Renal cortical epithelial cell (primary cell): Measurements from ENCODE around the gene FAM83G. TPM values are rescaled to one million over a fixed set of nuclear protein-coding genes. Genes with fewer than 3 reads are reported as not detected.
"Not testable (repeated sequence)": the region's sequence is repeated elsewhere in the genome, so short reads cannot be mapped to it uniquely, and the experiment has no call there.

ENCODE experiments used
- DNase-seq: peaks from one replicate; pipeline ENCODE4 v3.0.0-alpha.2; 2011; ENCODE audit warnings: low read depth
- total RNA-seq: library from RNA; depleted of rRNA; stranded (reverse); fragments of >200 nt; gene quantifications from 2 replicates; pipeline ENCODE4 v1.2.3, GENCODE V29; 2014

FAM83G gene
- total RNA-seq = 16.8 and 17.9 TPM in 2 replicates

DNA sequence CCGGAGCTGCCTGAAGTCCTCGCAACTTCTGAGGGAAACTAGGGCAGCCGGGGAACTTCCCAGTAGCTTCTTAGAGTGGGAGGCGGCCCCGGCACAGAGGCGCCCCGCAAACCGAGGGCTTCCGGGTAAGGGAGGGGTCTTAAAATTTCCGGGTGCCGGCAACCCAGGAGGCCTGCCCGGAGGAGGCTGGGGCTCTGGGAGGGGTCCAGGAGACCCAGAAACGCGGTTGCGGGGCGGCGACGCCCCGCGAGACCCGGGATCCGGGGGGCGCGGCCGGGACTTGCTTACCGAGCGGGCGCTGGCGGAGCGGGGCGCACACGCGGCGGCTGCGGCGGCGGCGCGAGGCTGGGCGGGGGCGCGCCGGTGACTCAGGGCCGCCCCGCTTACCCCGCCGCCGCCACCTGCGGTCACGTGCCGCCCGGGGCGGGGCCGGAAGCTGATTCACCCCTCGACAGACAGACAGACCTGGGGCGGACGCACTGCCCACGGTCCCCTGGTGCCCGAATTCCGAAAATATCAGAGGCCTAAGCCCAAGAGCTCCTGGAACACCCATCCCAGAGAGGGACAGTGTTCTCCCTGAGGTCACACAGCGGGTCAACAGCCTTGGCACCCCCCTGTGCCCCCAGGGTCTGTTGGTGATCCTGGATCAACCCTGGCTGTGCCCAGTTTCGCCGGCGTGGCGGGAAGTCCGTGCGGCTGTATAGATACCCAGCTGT, at the start of gene FAM83G:
TSS of gene FAM83G (minus strand) at position 344 of the 716 bp plus-strand sequence. CDS start 723 bp downstream, outside the sequence.
- DNase-seq = peak; percentile 40

DNA sequence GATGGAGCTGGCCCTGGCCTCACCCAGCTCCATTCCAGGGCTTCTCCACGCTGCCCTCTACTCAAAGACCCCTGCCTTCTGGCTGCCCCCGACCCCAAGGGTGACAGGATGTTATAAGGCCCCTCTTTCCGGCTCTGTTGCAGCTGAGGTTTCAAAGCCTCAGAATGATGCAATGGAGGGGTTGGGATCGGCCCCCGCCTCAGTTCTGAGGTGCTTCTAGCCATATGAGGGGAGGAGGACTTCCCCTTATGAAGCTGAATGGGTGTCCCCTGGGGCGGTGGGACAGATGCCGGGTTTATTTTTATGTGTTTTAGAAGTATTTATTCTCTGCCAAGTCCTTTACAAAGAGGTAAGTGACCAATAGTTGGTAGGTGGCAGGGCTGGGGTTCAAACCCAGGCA, 44.3 kb upstream of the FAM83G start:
- DNase-seq = not testable (repeated sequence)

DNA sequence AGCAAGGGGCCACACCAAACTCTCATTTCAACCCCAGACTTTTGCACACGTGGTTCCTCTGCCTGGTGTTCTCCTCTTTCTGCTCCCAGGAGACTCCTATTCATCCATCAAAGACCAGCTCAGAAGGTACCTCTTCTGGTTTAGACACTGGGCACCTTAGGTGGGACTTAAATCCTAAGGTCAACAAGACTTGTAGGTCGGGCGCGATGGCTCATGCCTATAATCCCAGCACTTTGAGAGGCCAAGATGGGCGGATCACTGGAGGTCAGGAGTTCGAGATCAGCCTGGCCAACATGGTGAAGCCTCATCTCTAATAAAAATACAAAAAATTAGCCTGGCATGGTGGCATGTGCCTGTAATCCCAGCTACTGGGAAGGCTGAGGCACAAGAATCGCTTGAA, 42.9 kb upstream of the FAM83G start:
- DNase-seq = not testable (repeated sequence)

GRCh38 chr17:19046782-19047375, 42.3 kb upstream of the FAM83G start, which contains the start of gene GRAP:
TSS of gene GRAP (minus strand) at chr17:19046957. CDS start at chr17:19046926, 31 bp downstream.
- not testable (repeated sequence) for DNase-seq

- not testable (repeated sequence) for DNase-seq
These were observed 40.1 kb upstream of the FAM83G start for GRCh38 chr17:19044643-19045042.

- not testable (repeated sequence) for DNase-seq
These were observed 38.5 kb upstream of the FAM83G start for GRCh38 chr17:19043032-19043431.

GRCh38 chr17:19042369-19042768, 37.8 kb upstream of the FAM83G start:
- not testable (repeated sequence) for DNase-seq

GRCh38 chr17:19041871-19042270, 37.3 kb upstream of the FAM83G start:
- DNase-seq = not testable (repeated sequence)

GRCh38 chr17:19040350-19040749, 35.8 kb upstream of the FAM83G start:
- DNase-seq = not testable (repeated sequence)

DNA sequence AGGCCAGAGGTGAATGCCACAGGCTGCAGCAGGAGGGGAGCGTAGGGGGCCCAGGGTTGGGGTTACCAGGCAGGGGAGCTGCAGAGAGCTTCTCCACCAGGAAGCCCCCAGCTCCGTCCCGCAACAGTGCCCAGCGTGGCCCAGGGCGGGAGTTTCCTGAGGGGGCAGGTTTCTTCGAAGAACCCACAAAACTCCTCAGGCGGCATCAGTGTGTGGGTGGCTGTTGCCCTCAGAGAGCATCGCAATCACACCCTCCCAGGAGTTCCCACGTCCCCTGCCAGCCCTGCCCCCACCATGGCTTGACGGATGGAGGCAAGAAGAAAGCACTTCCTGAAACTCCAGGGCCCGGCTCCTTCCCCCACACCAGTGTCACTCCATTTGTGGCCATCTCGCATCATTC, 34.2 kb upstream of the FAM83G start:
- DNase-seq = not testable (repeated sequence)

DNA sequence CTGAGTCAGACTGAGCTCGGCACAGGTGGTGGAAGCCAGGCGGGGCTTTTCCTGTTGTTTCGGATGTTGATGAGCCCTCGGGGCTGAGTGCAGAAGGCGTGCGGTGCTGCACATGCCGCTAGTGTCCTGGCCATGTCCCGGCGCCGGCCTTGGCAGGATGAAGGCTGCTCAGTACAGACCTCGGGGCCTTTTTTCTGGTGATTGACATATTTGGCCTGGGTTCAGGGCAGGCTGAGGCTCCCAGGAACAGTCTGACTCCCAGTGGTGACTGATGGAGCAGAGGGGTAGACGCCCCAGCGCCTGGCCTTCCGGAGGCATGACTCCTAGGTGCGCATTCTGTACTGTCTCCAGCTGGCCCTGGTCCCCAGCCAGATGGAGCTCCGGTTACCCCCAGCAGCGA, 33.4 kb upstream of the FAM83G start:
- DNase-seq = not testable (repeated sequence)

DNA sequence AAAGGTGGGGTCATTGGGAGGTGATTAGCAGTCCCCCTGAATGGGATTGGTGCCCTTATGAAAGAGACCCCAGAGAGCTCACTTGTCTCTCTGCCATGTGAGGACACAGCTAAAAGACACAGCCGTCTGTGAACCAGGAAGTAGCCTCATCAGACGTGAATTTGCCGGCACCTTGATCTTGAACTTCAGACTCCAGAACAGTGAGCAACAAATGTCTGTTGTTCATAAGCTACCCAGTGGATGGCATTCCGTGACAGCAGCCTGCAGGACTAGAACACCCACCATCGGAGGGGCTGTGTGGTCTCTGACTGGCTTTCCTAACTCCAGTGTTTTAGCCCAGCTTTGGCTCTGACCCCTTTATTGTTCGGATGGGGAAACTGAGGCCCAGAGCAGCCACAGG, 33.0 kb upstream of the FAM83G start:
- not testable (repeated sequence) for DNase-seq

DNA sequence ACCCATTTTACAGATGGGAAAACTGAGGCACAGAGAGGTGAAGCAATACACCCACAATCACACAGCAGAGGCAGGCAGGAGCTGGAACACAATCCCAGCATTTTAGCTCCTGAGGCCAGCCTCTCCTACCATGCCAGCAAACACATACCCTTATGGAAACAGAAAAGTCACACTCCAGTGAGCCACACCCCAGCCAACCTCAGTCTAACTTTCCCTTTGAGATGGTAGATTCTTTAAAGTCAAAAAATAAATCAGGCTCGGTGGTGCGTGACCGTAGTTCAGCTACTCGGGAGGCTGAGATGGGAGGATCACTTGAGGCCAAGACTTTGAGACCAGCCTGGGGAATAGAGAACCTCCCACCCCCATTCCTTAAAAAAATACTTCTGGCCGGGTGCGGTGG, 31.6 kb upstream of the FAM83G start:
- DNase-seq = not testable (repeated sequence)

DNA sequence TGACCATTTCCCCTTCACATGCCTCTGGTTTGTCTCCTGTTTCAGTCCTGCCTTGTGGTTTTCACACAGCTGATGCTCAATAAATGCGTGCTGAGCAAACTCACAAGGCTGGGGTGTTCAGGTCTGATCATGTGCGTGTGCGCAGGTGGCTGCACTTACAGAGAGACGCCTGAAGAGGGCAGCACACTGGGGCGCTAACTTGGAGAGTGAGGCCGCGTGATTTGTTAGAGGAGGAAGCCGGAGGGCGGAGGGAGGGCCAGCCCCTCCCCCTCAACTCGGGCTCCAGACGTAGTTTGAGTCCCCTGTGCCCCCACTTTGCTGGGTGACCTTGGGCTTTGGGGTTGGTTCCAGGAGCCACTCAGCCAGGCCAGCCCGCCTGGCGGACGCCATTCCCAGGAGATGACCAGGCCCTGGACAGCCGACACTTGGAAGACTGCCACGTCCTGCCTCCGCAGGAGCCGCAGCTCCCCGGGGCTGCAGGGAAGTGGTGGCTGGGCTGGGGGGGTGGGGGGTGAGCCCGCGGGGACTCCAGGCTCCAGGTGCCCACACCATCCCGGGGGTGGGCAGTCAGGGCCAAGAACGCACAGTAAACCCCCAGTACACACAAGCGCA, 27.9 kb upstream of the FAM83G start:
- not testable (repeated sequence) for DNase-seq

DNA sequence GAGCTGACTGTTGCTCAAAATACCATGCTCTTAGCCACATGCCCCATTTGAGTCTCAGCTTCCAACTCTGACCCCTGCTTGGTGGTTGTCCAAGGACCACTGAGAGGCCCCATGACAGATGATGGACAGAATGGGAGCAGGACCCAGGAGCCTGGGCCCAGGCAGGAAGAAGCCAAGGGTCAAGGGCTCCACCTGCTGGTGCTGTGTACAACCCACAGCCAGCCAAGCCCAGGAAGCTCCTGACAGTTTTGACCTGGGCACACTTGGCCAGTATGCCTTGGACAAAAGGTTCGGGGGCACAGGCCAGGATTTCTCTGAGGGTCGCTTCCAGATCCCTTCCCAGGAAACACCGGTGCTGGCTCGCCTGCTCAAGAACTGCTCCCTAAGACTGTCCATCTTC, 27.2 kb upstream of the FAM83G start:
- DNase-seq = not testable (repeated sequence)

GRCh38 chr17:19030771-19031449, 26.3 kb upstream of the FAM83G start:
- not testable (repeated sequence) for DNase-seq

DNA sequence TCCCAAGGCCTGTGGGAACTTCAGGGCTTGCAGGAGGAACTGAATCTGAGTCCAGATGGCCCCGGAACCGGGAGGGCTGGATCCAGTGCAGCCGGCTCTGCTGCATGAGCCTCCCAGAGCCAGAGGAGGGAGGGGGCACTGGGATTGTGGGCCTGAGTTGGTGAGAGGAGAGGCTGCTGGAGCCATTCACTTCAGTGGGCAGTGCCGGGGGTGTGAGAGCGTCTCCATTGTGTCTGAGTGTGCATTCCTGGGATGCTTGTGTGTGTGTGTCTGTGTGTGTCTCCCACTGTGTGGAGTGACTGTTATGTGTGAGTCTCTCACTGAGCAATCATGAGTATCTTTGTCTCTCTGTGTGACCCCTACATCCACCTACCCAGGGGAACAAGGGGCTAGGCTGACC, 25.2 kb upstream of the FAM83G start:
- DNase-seq = not testable (repeated sequence)

GRCh38 chr17:19028671-19029070, 24.1 kb upstream of the FAM83G start:
- not testable (repeated sequence) for DNase-seq

DNA sequence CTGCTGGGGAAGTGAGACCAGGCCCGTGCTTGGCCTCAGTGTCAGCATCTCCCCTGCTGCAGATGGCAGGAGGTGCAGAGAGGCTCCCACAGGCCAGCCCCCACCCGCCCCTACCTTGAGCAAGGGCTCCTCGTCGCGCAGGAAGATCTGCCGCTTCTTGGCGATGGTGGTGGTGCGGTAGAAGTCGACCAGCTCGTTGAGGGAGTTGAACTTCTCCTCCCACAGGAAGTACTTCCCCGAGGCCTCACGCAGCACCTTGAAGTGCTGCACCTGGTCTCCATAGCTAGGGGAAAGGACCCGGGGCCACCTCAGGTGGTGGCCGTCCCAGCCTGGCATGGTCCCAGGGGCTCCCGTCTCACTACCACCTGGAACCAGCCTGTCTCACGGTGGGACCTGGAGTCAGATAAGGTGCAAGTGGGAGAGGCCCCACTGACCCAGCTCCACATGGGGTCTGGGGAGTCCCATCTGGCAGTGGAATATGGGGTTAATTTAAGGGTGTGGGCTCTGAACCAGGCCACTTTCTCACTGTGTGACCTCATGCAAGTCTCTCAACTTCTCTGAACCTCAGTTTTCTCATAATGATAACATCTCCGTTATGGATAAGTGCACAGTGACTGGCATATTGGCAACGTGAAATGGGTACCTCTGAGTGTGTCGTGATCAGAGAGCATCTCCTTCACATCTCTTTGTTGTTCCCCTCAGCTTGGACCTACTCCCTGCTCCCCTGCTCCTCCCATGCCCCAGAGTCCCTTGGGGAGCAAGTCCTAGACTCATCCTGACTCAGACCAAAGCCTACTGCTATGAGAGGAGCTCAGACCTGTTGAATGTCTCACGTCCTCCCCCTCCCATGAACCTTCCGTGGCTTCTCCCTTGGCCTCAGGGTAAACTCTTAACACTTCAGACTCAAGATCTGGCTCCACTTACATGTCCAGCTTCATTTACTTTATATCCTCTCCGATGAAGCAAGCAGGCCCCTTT, 19.8 kb upstream of the FAM83G start:
- peak; percentile 19 for DNase-seq

GRCh38 chr17:19023209-19023999, 18.8 kb upstream of the FAM83G start:
- no peak for DNase-seq
